NB4 (cell line): ENCODE measurements around the gene NFASC.

Experiments used
- DNase-seq: peaks from one replicate; pipeline ENCODE4 v3.0.0; 2010; ENCODE audit warnings: low read depth
- H3K4me3 ChIP-seq: one replicate; pipeline ENCODE4 v1.5.1; 2011; ENCODE audit warnings: mild to moderate bottlenecking, low read depth, low read length, moderate library complexity
- CTCF ChIP-seq: IDR thresholded peaks from one replicate; pipeline ENCODE4 v1.5.1; 2012; ENCODE audit warnings: low read depth, low read length
- MAX ChIP-seq: IDR thresholded peaks from 2 replicates; pipeline ENCODE4 v1.6.1; 2011; ENCODE audit warnings: low read depth, low read length
- MYC ChIP-seq: IDR thresholded peaks from 2 replicates; pipeline ENCODE4 v1.6.1; 2011; ENCODE audit warnings: low read depth, low read length
- POLR2A ChIP-seq: IDR thresholded peaks from 2 replicates; pipeline ENCODE4 v1.6.1; 2011; ENCODE audit warnings: mild to moderate bottlenecking; ENCODE audit not compliant: insufficient read length; ENCODE audit errors: extremely low read depth

NFASC gene

DNA sequence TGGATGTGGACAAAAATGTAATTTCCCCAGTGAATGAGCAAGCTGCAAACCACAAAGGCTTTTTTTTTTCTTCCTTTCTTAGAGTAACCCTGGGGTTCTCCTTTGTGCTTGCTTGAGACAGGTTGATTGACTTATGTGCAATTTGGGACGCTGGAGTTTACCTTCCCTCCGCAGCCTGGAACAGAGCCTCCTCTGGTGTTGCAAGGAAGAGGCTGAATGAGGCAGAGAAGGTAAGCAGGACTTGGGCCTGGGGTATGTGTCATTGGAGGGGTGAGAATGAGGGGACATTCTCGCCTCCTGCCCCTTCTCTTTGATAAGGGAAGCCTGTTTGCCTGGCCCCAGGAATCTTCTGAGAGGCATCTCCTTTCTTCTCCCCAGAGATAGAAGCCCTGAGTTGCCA lies 49.8 kb downstream of the NFASC start:
- DNase-seq = no peak
- TF ChIP-seq MAX = no peak
- no peak for TF ChIP-seq CTCF
- no peak for TF ChIP-seq POLR2A
- no peak for TF ChIP-seq MYC

DNA sequence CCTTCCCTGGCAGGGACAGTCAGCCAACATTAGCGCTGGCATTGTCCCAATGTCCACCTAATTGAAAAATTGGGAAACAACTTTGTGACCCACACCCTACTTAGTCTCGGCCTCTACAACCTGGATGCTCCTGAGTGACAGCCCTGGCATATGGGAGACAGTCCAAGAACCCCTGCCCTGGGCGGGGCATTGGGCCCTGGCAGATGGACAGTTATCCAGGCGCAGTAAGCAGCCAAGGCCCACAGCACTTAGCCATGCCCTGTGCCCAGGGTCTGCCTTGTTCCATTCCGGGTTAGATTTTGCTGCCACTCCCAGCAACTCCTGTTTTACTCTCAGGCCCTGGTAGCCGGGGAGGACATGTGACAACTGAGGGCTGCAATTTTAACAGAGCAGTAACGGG lies 50.3 kb downstream of the NFASC start:
- DNase-seq = no peak
- no peak for TF ChIP-seq POLR2A
- TF ChIP-seq CTCF = no peak
- no peak for TF ChIP-seq MAX
- TF ChIP-seq MYC = no peak
- H3K4me3 ChIP-seq = no peak overlapping the region

More for the DNA sequence above, 49.8 kb downstream of the NFASC start:
- H3K4me3 ChIP-seq = no peak overlapping the region

DNA sequence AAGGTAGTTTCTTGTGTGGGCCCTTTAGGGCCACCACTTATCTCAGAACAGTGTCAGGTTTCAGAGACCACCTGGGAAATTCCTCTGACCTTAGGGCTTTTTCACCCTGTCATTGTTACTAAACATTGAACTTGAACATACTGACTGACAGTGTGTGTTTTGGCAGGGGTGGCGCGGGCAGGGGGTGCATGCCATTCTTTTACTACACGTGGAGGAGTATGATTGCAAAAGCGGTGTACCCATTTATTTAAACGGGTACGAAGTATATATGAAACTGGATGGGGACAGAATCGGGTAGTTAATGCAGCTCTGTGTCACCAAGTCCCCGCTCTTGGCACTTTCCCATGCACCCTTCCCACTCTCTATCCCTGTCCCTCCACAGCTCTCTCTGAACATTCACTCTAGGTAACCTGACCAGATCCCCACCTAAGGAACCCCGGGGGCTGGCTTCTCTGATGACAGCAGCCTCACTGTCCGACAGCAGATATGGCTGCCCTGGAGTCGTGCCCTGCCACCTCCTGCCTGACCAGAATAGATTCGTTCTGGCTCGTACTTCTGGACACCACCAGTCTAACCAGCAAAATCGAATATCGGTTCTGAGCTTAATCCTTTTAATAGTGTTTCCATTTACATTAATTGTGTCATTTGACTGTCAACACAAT lies 51.3 kb downstream of the NFASC start:
- TF ChIP-seq MYC = no peak
- TF ChIP-seq CTCF = no peak
- TF ChIP-seq MAX = no peak
- TF ChIP-seq POLR2A = no peak
- no peak for DNase-seq
- no peak overlapping the region for H3K4me3 ChIP-seq

DNA sequence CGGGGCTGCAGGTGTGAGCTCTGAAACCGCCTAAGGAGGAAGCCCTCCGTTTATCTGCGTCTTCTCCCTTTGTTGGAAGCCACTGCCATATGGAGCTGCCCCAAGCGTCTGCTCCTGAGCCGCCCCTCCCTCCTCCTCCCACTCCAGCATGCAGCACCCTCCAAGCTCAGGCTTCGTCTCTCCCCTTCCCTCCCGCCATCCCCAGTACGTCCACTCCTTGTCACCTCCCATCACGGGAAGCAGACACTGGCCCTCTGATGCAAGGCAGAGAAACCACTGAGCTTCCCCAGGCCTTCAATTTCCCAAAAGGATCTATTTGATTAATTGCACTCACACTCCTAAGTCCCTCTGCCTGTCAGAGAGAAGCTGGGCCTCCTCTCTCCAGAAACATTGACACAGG lies 52.5 kb downstream of the NFASC start:
- H3K4me3 ChIP-seq = no peak overlapping the region
- TF ChIP-seq MAX (no peak), MYC (no peak), POLR2A (no peak), CTCF (no peak)
- DNase-seq = no peak

- no peak overlapping the region for H3K4me3 ChIP-seq
- TF ChIP-seq MYC = no peak
- TF ChIP-seq POLR2A = no peak
- TF ChIP-seq MAX = no peak
- no peak for TF ChIP-seq CTCF
- DNase-seq = no peak
Observed at GRCh38 chr1:204923626-204924012, 53.0 kb downstream of the NFASC start.
